Cardiac muscle cell (in vitro differentiated cells and primary cell): ENCODE results near the gene ARHGEF10L. TPM values are rescaled to one million over a fixed set of nuclear protein-coding genes. Genes with fewer than 3 reads are reported as not detected.

Experiments used
- DNase-seq, 2 donors: peaks; one replicate each; pipeline versions ENCODE4 v3.0.0 to v3.0.0-alpha.2; 2010 to 2017; ENCODE audit warnings: low read depth in 1 of 2, low spot score in 1 of 2
- H3K27ac ChIP-seq: fragments of 200-600 bp; sonication (generic); 2 replicates; pipeline ENCODE4 v1.5.1; 2016
- H3K27me3 ChIP-seq: fragments of 200-600 bp; sonication (generic); 2 replicates; pipeline ENCODE4 v1.6.0; 2016; ENCODE audit warnings: control low read depth
- H3K36me3 ChIP-seq: fragments of 200-600 bp; sonication (generic); 2 replicates; pipeline ENCODE4 v1.5.1; 2016; ENCODE audit warnings: control low read depth
- H3K4me1 ChIP-seq: fragments of 200-600 bp; sonication (generic); 2 replicates; pipeline ENCODE4 v1.8.1; 2017; ENCODE audit warnings: low read depth, mild to moderate bottlenecking, mixed run types
- H3K4me3 ChIP-seq: fragments of 200-600 bp; sonication (generic); 2 replicates; pipeline ENCODE4 v1.5.1; 2016; ENCODE audit warnings: mild to moderate bottlenecking
- H3K9me3 ChIP-seq: fragments of 200-600 bp; sonication (generic); 2 replicates; pipeline ENCODE4 v1.5.1; 2017; ENCODE audit warnings: low read depth, mild to moderate bottlenecking, control low read depth
- polyA plus RNA-seq: library from polyadenylated mRNA; unstranded; fragments of >200 nt; fragmentation: Nextera tagmentation; extraction: Ambion mirVana; gene quantifications from 2 replicates; pipeline ENCODE4 v1.2.1, GENCODE V29; 2016
- total RNA-seq: library from RNA; depleted of rRNA; stranded (reverse); fragments of >200 nt; gene quantifications from 2 replicates; pipeline ENCODE4 v1.2.3, GENCODE V29; 2016
- TF ChIP-seq, protein P1 (sequence below): IDR thresholded peaks from 2 replicates; pipeline ENCODE4 v1.5.1; 2012; ENCODE audit warnings: low read depth, mild to moderate bottlenecking, low read length

Gene ARHGEF10L
- total and polyA plus RNA-seq, 2 experiments from 2014 or later = 32.3 to 55.4 TPM

DNA sequence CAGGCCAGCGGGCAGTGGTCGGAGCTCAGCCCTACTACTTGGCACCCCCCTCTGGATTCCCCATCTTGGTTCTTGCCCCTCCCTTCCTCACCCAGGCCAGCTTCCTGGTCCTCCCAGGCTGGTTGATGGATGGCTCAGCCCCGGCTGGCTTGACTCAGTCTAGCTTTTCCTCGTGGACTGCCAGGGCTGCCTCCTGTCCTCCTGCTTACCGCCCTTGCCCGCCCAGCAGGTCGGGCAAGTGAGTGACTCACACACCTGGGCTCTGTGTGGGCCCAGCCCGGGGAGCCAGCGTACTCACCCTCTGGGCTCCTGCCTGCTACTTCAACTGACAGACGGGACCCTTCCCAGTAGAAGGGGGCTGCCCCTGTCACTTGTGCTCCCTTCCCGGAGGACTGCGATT, 19.5 kb upstream of the ARHGEF10L start:
- H3K4me1 ChIP-seq = no peaks in the 10 kb centered on the region
- no peaks in the 10 kb centered on the region for H3K36me3 ChIP-seq
- H3K9me3 ChIP-seq = no peaks in the 10 kb centered on the region
- H3K4me3 ChIP-seq = no peak overlapping the region
- H3K27ac ChIP-seq = no peak overlapping the region
- no peaks in the 10 kb centered on the region for H3K27me3 ChIP-seq
- TF ChIP-seq, protein P1, sequence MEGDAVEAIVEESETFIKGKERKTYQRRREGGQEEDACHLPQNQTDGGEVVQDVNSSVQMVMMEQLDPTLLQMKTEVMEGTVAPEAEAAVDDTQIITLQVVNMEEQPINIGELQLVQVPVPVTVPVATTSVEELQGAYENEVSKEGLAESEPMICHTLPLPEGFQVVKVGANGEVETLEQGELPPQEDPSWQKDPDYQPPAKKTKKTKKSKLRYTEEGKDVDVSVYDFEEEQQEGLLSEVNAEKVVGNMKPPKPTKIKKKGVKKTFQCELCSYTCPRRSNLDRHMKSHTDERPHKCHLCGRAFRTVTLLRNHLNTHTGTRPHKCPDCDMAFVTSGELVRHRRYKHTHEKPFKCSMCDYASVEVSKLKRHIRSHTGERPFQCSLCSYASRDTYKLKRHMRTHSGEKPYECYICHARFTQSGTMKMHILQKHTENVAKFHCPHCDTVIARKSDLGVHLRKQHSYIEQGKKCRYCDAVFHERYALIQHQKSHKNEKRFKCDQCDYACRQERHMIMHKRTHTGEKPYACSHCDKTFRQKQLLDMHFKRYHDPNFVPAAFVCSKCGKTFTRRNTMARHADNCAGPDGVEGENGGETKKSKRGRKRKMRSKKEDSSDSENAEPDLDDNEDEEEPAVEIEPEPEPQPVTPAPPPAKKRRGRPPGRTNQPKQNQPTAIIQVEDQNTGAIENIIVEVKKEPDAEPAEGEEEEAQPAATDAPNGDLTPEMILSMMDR = no peak
- no peak for DNase-seq

DNA sequence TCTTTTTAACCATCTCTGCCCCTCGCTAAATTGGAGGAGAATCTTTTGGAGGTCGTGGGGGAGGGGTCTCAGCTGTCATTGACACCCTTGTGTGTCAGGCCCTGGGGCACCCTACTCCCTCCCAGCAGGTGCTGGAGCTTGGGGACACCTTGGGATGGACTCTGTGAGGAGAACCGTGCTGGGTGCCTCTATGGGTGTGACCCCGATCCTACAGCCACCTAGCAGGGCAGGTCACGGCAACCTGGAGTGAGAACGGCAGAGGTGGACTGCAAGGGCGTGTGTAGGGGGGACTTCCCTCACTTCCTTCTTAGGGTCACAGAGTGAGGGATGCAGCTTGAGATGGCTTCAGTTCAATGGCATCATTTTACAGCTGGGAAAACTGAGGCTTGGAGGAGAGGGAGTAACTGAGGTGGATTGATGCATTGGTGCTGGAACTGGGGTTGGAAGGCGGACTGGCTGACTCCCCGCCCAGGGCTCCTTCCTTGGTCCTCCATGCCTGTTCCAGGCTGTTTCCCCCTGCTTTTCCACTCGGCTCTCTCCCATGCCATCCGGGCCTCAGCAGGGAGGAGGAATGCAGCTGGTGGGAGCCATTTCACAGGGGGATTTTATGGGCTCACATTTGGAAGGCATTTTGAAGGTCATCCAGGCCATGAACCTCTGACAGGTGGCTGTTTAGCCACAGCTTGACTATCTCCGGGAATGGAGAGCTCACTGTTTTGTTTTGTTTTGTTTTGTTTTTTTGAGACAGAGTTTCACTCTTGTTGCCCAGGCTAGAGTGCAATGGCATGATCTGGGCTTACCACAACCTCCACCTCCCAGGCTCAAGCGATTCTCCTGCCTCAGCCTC, 18.8 kb upstream of the ARHGEF10L start:
- Histone ChIP-seq H3K36me3 (no peaks in the 10 kb centered on the region), H3K27ac (no peak overlapping the region), H3K9me3 (no peaks in the 10 kb centered on the region), H3K4me1 (no peaks in the 10 kb centered on the region), H3K27me3 (no peaks in the 10 kb centered on the region), H3K4me3 (no peak overlapping the region)
- TF ChIP-seq, protein P1 = no peak
- no peak for DNase-seq

DNA sequence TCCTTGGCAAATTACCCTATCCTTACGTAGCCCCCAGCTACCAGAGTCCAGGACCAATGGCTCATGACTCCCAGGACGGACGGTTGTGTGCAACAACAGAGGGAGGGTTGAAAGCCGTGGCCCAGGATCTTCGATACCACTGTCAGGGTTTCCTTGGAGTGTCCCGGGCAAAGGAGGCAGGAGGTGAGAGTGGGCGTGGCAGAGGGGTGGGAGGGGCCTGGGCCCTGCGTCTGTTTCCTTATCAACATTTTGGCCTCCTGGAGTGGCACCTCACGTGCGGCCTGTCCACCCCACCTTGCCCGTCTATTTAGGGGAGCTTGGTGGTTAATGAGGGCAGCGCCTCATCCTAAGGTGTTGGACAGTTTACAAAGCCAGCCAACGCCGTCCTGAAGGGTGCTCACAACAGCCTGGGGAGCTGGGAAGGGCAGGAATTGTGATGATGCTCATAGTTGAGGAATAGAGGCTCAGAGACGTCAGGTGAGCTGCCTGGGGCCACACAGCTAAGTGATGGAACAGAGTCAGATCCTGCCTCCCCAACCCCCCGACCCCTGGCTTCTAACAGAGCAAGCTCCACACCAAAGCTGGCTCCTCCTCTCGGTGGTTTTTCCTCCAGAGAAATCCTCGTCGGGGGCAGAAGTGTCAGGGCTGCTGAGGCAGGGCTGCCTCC, 17.4 kb upstream of the ARHGEF10L start:
- Histone ChIP-seq H3K27ac (no peak overlapping the region), H3K4me1 (no peaks in the 10 kb centered on the region), H3K27me3 (no peaks in the 10 kb centered on the region), H3K36me3 (no peaks in the 10 kb centered on the region), H3K9me3 (no peaks in the 10 kb centered on the region), H3K4me3 (no peak overlapping the region)
- no peak for DNase-seq
- TF ChIP-seq, protein P1 = no peak

DNA sequence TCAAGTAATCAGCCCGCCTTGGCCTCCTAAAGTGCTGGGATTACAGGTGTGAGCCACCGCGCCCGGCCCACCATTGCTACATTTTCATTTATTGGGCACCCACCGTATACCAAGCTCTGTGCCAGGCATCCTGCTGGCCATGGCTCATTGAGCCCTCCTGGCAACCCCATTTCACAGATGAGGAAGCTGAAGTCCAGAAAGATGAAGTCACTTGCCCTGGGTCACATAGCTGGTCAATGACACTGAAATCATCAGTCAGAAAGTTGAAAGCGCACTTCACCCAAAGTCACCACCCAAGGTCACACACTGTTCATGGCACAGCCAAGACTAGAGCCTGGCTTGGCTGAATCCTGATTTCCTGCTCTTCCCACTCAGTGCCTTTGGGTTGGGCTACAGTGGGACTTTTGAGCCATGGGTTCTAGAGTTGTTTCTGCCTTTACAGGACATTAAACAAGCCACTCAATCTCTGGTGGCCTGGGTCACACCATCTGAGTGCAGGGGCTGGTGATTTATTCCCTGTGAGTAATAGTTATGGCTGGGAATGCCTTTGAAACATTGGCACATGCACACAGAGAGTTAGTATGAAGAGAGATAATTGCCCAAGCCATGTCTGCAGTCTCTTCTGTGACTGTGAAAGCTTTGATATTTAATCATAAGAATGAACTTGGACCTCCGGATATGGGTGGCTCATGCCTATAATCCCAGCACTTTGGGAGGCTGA, 16.0 kb upstream of the ARHGEF10L start:
- Histone ChIP-seq H3K27ac (no peak overlapping the region), H3K4me3 (no peak overlapping the region), H3K27me3 (no peaks in the 10 kb centered on the region), H3K9me3 (no peaks in the 10 kb centered on the region), H3K36me3 (no peaks in the 10 kb centered on the region), H3K4me1 (no peaks in the 10 kb centered on the region)
- DNase-seq = no peak
- TF ChIP-seq, protein P1 = no peak

DNA sequence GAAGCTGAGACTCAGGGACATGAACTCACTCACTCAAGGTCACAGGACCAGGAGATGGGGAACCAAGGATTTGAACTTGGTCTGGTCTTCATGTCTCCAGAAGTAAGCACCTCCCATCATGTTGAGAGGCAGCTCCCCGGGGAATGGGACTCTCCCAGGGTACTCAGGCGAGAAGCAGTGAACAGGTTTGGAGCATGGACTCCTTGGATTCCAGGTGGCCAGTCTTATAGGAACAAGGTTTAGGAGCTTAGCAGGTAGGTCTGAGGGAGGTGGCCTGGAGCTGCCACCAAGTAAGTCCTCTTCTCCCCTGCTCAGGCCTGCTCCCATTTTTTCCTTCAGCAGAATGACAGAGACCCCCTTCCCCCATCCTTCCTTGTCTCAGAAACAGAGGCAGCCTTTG, 14.9 kb upstream of the ARHGEF10L start:
- no peak overlapping the region for H3K4me3 ChIP-seq
- TF ChIP-seq, protein P1 = no peak
- no peaks in the 10 kb centered on the region for H3K27me3 ChIP-seq
- no peaks in the 10 kb centered on the region for H3K9me3 ChIP-seq
- no peaks in the 10 kb centered on the region for H3K36me3 ChIP-seq
- H3K27ac ChIP-seq = no peak overlapping the region
- no peaks in the 10 kb centered on the region for H3K4me1 ChIP-seq
- no peak for DNase-seq
